H1 (cell line): ENCODE measurements around the gene RAET1G. TPM values are rescaled to one million over a fixed set of nuclear protein-coding genes. Genes with fewer than 3 reads are reported as not detected.

ENCODE experiments used
- CTCF ChIA-PET: fragments of 300-600 bp; sonication (Branson Sonifier 250); formaldehyde crosslinking; loops from one replicate; lab custom pipeline; 2021; ENCODE audit not compliant: partially characterized antibody; lab: Charles Lee
- POLR2A ChIA-PET: fragments of 300-600 bp; sonication (Branson Sonifier 250); formaldehyde crosslinking; loops from one replicate; lab custom pipeline; 2021; ENCODE audit warnings: inconsistent platforms; ENCODE audit not compliant: partially characterized antibody; lab: Charles Lee
- DNase-seq, 2 experiments: peaks; one replicate each; pipeline versions ENCODE4 v3.0.0 to v3.0.0-alpha.2; 2010 to 2022; ENCODE audit warnings: low spot score in 2 of 2, low read depth in 1 of 2, mixed read lengths in 1 of 2
- FAIRE-seq: peaks from 2 replicates; lab custom pipeline; 2011; peaks lifted over from hg19 to GRCh38; lab: Jason Lieb, UNC
- H2AFZ ChIP-seq: 2 replicates; pipeline ENCODE4 v1.8.1; 2012; ENCODE audit warnings: low read length, inconsistent platforms
- H2AK5ac ChIP-seq: 2 replicates; pipeline ENCODE4 v1.6.1; 2013; ENCODE audit warnings: low read depth, low read length
- H2BK120ac ChIP-seq: replicated peaks from 2 replicates; pipeline ENCODE3; 2013; ENCODE audit warnings: low read depth, low read length, inconsistent platforms
- H2BK12ac ChIP-seq: 2 replicates; pipeline ENCODE4 v1.6.1; 2013; ENCODE audit warnings: low read depth, low read length
- H2BK15ac ChIP-seq: 2 replicates; pipeline ENCODE4 v1.6.1; 2013; ENCODE audit warnings: low read length
- H2BK20ac ChIP-seq: 2 replicates; pipeline ENCODE4 v1.6.1; 2013; ENCODE audit warnings: low read length
- H2BK5ac ChIP-seq: 2 replicates; pipeline ENCODE4 v1.6.1; 2013; ENCODE audit warnings: low read depth, low read length
- H3K14ac ChIP-seq: 2 replicates; pipeline ENCODE4 v1.6.1; 2013; ENCODE audit warnings: inconsistent platforms; ENCODE audit not compliant: insufficient read length
- H3K18ac ChIP-seq: 2 replicates; pipeline ENCODE4 v1.6.1; 2013; ENCODE audit warnings: low read length; ENCODE audit errors: extremely low read depth
- H3K23ac ChIP-seq: 2 replicates; pipeline ENCODE4 v1.6.1; 2013; ENCODE audit warnings: inconsistent platforms; ENCODE audit not compliant: insufficient read length
- H3K23me2 ChIP-seq: 2 replicates; pipeline ENCODE4 v1.6.1; 2013; ENCODE audit warnings: low read depth, low read length
- H3K27ac ChIP-seq: 2 replicates; pipeline ENCODE4 v1.6.1; 2011; ENCODE audit warnings: low read depth, low read length, inconsistent platforms
- H3K27me3 ChIP-seq, 4 experiments: replicated peaks in 1 of 4; 1 replicate in 1 of 4; 2 replicates in 3 of 4; pipeline versions ENCODE4 v1.6.1 to v1.8.1; 2011 to 2013; ENCODE audit warnings: low read length in 3 of 4, mild to moderate bottlenecking in 3 of 4, inconsistent platforms in 2 of 4, mixed read lengths in 2 of 4, moderate library complexity in 1 of 4; ENCODE audit not compliant: control insufficient read depth in 3 of 4, insufficient read depth in 3 of 4; ENCODE audit errors: extremely low read depth in 1 of 4
- H3K36me3 ChIP-seq, 4 experiments: 2 replicates each; pipeline versions ENCODE4 v1.6.1 to v1.8.1; 2011 to 2013; ENCODE audit warnings: mild to moderate bottlenecking in 4 of 4, low read length in 3 of 4, moderate library complexity in 2 of 4, control low read depth in 1 of 4, inconsistent platforms in 1 of 4; ENCODE audit not compliant: insufficient read depth in 4 of 4, control insufficient read depth in 2 of 4
- H3K4ac ChIP-seq: replicated peaks from 2 replicates; pipeline ENCODE3; 2013; ENCODE audit warnings: low read length, low read depth, mixed read lengths, inconsistent platforms; ENCODE audit not compliant: insufficient read length
- H3K4me1 ChIP-seq, 4 experiments: replicated peaks in 1 of 4; 1 replicate in 1 of 4; 2 replicates in 3 of 4; pipeline versions ENCODE4 v1.6.1 to v1.8.1; 2011 to 2013; ENCODE audit warnings: low read length in 3 of 4, inconsistent platforms in 2 of 4, mixed read lengths in 1 of 4; ENCODE audit not compliant: insufficient read depth in 4 of 4, control insufficient read depth in 3 of 4
- H3K4me2 ChIP-seq, 2 experiments: 2 replicates each; pipeline versions ENCODE4 v1.6.1 to v1.8.1; 2011 to 2013; ENCODE audit warnings: low read depth in 2 of 2, low read length in 2 of 2, control low read depth in 1 of 2, inconsistent platforms in 1 of 2, mild to moderate bottlenecking in 1 of 2; ENCODE audit not compliant: insufficient read depth in 1 of 2
- H3K4me3 ChIP-seq, 4 experiments: fragments of 200-600, 300-600 bp in 1 of 4; sonication (generic), shearing (Covaris generic), sonication (Bioruptor Twin) in 1 of 4; 2 replicates each; pipeline versions ENCODE4 v1.5.1 to v1.8.1; 2011 to 2016; ENCODE audit warnings: low read length in 4 of 4, low read depth in 3 of 4, control low read depth in 2 of 4, inconsistent platforms in 2 of 4, mild to moderate bottlenecking in 2 of 4, mixed read lengths in 1 of 4, moderate library complexity in 1 of 4; ENCODE audit not compliant: insufficient read depth in 2 of 4; ENCODE audit errors: extremely low read depth in 1 of 4
- H3K56ac ChIP-seq: replicated peaks from 2 replicates; pipeline ENCODE3; 2013; ENCODE audit warnings: low read depth, mild to moderate bottlenecking, mixed read lengths, low read length, inconsistent platforms; ENCODE audit not compliant: insufficient read length
- H3K79me1 ChIP-seq: 2 replicates; pipeline ENCODE4 v1.6.1; 2013; ENCODE audit warnings: low read depth, low read length, control low read depth
- H3K79me2 ChIP-seq, 2 experiments: 2 replicates each; pipeline versions ENCODE4 v1.6.1 to v1.8.1; 2012 to 2013; ENCODE audit warnings: low read length in 2 of 2, mild to moderate bottlenecking in 2 of 2, inconsistent platforms in 1 of 2; ENCODE audit not compliant: insufficient read depth in 2 of 2, control insufficient read depth in 1 of 2
- H3K9ac ChIP-seq, 4 experiments: replicated peaks in 1 of 4; 1 replicate in 1 of 4; 2 replicates in 3 of 4; pipeline versions ENCODE4 v1.6.1 to v1.8.1; 2011 to 2013; ENCODE audit warnings: low read depth in 3 of 4, low read length in 3 of 4, control low read depth in 2 of 4, mild to moderate bottlenecking in 2 of 4, moderate library complexity in 2 of 4, inconsistent platforms in 1 of 4; ENCODE audit errors: extremely low read depth in 1 of 4
- H3K9me3 ChIP-seq, 2 experiments: 2 replicates each; pipeline versions ENCODE4 v1.6.1 to v1.8.1; 2012 to 2013; ENCODE audit warnings: mild to moderate bottlenecking in 2 of 2, moderate library complexity in 2 of 2, control low read depth in 1 of 2, inconsistent platforms in 1 of 2, low read depth in 1 of 2, low read length in 1 of 2, mixed read lengths in 1 of 2; ENCODE audit not compliant: insufficient read depth in 2 of 2
- H4K20me1 ChIP-seq, 2 experiments: replicated peaks in 1 of 2; 2 replicates each; pipeline versions ENCODE3 to v1.8.1; 2011 to 2013; ENCODE audit warnings: inconsistent platforms in 2 of 2, low read length in 2 of 2, mild to moderate bottlenecking in 1 of 2; ENCODE audit not compliant: insufficient read depth in 2 of 2, control insufficient read depth in 1 of 2
- H4K5ac ChIP-seq: 2 replicates; pipeline ENCODE4 v1.6.1; 2013; ENCODE audit warnings: low read length, low read depth, mixed read lengths, inconsistent platforms; ENCODE audit not compliant: insufficient read length
- H4K8ac ChIP-seq: 2 replicates; pipeline ENCODE4 v1.8.0; 2013; ENCODE audit warnings: mild to moderate bottlenecking, moderate library complexity, low read length, inconsistent platforms; ENCODE audit not compliant: insufficient read depth; ENCODE audit errors: extremely low read depth
- H4K91ac ChIP-seq: replicated peaks from 2 replicates; pipeline ENCODE3; 2013; ENCODE audit warnings: low read length, mixed read lengths, inconsistent platforms; ENCODE audit not compliant: insufficient read length
- SIRT6 ChIP-seq: IDR thresholded peaks from one replicate; pipeline ENCODE4 v1.7.1; 2012; ENCODE audit warnings: low read length, inconsistent platforms
- SP4 ChIP-seq: IDR thresholded peaks from 2 replicates; pipeline ENCODE4 v1.6.1; 2012; ENCODE audit warnings: low read length, inconsistent platforms
- SRF ChIP-seq: IDR thresholded peaks from 2 replicates; pipeline ENCODE4 v1.6.1; 2011; ENCODE audit warnings: mild to moderate bottlenecking, low read depth, low read length, moderate library complexity
- ZNF274 ChIP-seq: IDR thresholded peaks from 2 replicates; pipeline ENCODE4 v1.7.0; 2012; ENCODE audit warnings: low read length, borderline replicate concordance; ENCODE audit errors: extremely low read depth
- WGBS, 2 experiments: shearing (Covaris generic) in 1 of 2; methylation state at CpG; one replicate each; pipeline versions ENCODE4 v1.1.6 to v1.1.7; 2013 to 2015; ENCODE audit warnings: low lambda C conversion rate in 2 of 2, mixed read lengths in 2 of 2, inconsistent platforms in 1 of 2, low coverage in 1 of 2, missing lambda C conversion rate in 1 of 2; ENCODE audit not compliant: insufficient replicate concordance in 2 of 2, insufficient coverage in 1 of 2, insufficient read length in 1 of 2; ENCODE audit errors: extremely low coverage in 1 of 2, missing lambda C conversion rate in 1 of 2; 5-methylcytosine and 5-hydroxymethylcytosine counted together
- polyA plus RNA-seq, 7 experiments: library from polyadenylated mRNA; depleted of rRNA in 3 of 7; stranded (reverse) in 5 of 7; unstranded in 2 of 7; fragments of >200 nt in 5 of 7; fragments of 200-250 nt in 2 of 7; gene quantifications; 1 replicate in 5 of 7; 2 replicates in 1 of 7; 4 replicates in 1 of 7; pipeline versions ENCODE4 v1.2.1 to v1.2.3, GENCODE V29; 2011 to 2013; ENCODE audit warnings: missing spikeins in 2 of 7, mixed read lengths in 2 of 7
- total RNA-seq: library from RNA; stranded (reverse); fragmentation: NEBNext Ultra II Directional; extraction: Animal tissue kit (Norgen Biotek cat#: 25700); gene quantifications from 2 replicates; pipeline ENCODE4 v1.2.1, GENCODE V29; 2021

RAET1G gene
- total and polyA plus RNA-seq, 2 of the 8 experiments (the other 6 are each of a cell fraction or from before 2014, with no cell fraction given), result 0.08 TPM; not detected in 1

DNA sequence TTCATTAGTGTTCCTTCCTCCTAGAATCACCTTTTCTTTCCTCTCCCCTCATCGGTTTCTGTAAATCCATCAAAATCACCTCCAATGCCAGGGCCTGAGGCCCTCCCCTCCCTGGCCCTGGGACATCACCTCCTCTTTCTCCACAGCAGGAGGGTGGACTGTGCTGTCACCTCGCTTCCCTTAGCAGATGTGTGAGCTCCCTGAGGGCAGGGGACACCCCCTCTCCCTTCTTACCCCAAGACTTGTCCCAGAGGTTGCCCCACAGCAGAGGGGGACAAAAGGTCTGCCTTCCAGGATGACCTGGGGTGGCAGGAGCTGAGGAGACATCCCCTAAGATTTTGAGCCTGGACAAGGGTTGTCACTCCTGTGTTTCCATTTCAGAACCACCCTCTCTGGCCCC is 46.7 kb upstream of the RAET1G start:
- H2BK120ac ChIP-seq, result no peak overlapping the region
- H3K23me2 ChIP-seq, result no peaks in the 10 kb centered on the region; the same call in 1 of the 2 replicates
- no peak overlapping the region for H2BK5ac ChIP-seq
- H3K79me1 ChIP-seq, result no peaks in the 10 kb centered on the region
- no peak overlapping the region for H3K9ac ChIP-seq
- H3K79me2 ChIP-seq, result no peaks in the 10 kb centered on the region
- H3K4me2 ChIP-seq, result no peak overlapping the region
- no peak overlapping the region for H3K56ac ChIP-seq
- no peak overlapping the region for H3K18ac ChIP-seq
- no peak for DNase-seq
- no peak overlapping the region for H4K5ac ChIP-seq
- H3K14ac ChIP-seq, result no peak overlapping the region
- CTCF ChIA-PET, result interaction anchor here (1.2 to 1.4 kb wide), 2 partner anchors 8 to 40 kb away, joined by 3 to 5 read pairs; no protein-coding TSS in a partner anchor
- no peak overlapping the region for H3K23ac ChIP-seq
- POLR2A ChIA-PET, result no interaction called here
- H2BK12ac ChIP-seq, result no peak overlapping the region
- H3K4me1 ChIP-seq, result peaks cover 0 to 12% (median 9%) of the 10 kb centered on the region in 4 experiments; a peak in 5 of 7 replicates
- H3K4ac ChIP-seq, result no peak overlapping the region
- no peak overlapping the region for H2AFZ ChIP-seq
- FAIRE-seq, result no peak
- H3K27me3 ChIP-seq, result peaks cover 26 to 61% (median 46%) of the 10 kb centered on the region in 4 experiments
- WGBS, 2 experiments, result 85% methylated on average over 2 of the region's 2 CpGs; no CpG with 5 or more reads in 1 of the 2 experiments
- TF ChIP-seq SRF (no peak), SIRT6 (no peak), ZNF274 (no peak), SP4 (no peak)
- peaks cover 7 to 8% of the 10 kb centered on the region in 2 experiments for H4K20me1 ChIP-seq
- no peak overlapping the region for H3K4me3 ChIP-seq
- H4K91ac ChIP-seq, result no peak overlapping the region
- H3K36me3 ChIP-seq, result no peaks in the 10 kb centered on the region
- H2BK20ac ChIP-seq, result no peak overlapping the region
- H3K9me3 ChIP-seq, result no peaks in the 10 kb centered on the region
- no peak overlapping the region for H3K27ac ChIP-seq
- no peak overlapping the region for H4K8ac ChIP-seq
- H2AK5ac ChIP-seq, result no peak overlapping the region
- no peak overlapping the region for H2BK15ac ChIP-seq
